HL-60/S4 treated with phorbol 12-myristate 13-acetate at 8.2 ng/mL for 4 days and 3 days (cell line): ENCODE data around the gene CWH43.
"Not testable (repeated sequence)": the region's sequence is repeated elsewhere in the genome, so short reads cannot be mapped to it uniquely, and the experiment has no call there.

Source experiments
- in situ Hi-C: fragments of 300-500 bp; cut with MboI; formaldehyde crosslinking; loops from 2 replicates; pipeline ENCODE4 v1.15.0; 2022; ENCODE audit warnings: low sequenced_read_pairs

CWH43 gene

GRCh38 chr4:49096215-49096614 lies 110.1 kb downstream of the CWH43 start:
- in situ Hi-C loops: not testable (repeated sequence)

GRCh38 chr4:49096627-49097026 lies 110.6 kb downstream of the CWH43 start:
- in situ Hi-C loops: not testable (repeated sequence)

GRCh38 chr4:49097071-49097470 lies 111.0 kb downstream of the CWH43 start:
- in situ Hi-C loops: not testable (repeated sequence)

GRCh38 chr4:49097505-49097904 lies 111.4 kb downstream of the CWH43 start:
- in situ Hi-C loops: not testable (repeated sequence)

- in situ Hi-C loops: not testable (repeated sequence)
Measured at GRCh38 chr4:49098034-49098759, 112.1 kb downstream of the CWH43 start.

GRCh38 chr4:49099831-49100444 lies 113.9 kb downstream of the CWH43 start:
- in situ Hi-C loops: not testable (repeated sequence)

- in situ Hi-C loops: not testable (repeated sequence)
Measured at GRCh38 chr4:49102344-49102898, 116.3 kb downstream of the CWH43 start.

DNA sequence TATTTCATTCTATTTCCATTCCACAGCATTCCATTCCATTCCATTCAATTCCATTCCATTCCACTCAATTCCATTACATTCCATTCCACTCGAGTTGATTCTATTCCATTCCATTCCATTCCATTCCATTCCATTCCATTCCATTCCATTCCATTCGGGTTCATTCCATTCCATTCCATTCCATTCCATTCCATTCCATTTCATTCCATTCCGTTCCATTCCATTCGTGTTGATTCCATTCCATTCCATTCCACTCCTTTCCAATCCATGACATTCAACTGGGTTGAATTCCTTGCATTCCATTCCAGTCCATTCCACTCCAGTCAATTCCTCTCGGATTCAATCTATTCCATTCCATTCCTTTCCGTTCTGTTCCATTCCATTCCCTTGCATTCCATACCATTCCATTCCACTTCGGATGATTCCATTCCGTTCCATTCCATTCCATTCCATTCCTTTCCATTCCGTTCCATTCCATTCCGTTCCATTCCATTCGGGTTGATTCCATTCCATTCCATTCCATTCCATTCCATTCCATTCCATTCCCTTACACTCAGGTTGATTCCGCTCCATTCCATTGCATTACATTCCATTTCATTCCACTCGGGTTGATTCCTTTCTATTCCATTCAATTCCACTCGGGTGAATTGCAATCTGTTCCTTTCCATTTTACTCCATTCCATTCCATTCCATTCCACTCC lies 117.5 kb downstream of the CWH43 start:
- in situ Hi-C loops: not testable (repeated sequence)

GRCh38 chr4:49104231-49104930 lies 118.3 kb downstream of the CWH43 start:
- in situ Hi-C loops: not testable (repeated sequence)

DNA sequence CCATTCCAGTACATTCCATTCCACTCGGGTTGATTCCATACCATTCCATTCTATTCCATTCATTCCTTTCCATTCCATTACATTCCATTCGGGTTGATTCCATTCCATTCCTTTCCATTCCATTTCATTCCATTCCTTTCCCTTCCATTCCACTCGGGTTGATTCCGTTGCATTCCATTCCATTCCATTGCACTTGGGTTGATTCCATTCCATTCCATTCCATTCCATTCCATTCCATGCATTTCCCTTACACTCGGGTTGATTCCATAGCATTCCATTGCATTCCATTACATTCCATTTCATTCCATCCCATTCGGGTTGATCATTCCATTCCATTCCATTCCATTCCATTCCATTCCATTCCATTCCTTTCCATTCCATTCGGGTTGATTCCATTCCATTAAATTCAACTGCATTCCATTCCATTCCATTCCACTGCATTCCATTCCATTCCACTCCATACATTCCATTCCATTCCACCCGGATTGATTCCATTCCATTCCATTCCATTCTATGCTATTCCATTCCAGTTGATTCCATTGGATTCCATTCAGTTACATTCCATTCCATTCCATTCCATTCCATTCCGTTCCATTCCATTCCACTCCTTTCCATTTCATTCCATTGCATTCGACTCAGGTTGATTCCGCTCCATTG lies 119.3 kb downstream of the CWH43 start:
- in situ Hi-C loops: not testable (repeated sequence)

- in situ Hi-C loops: not testable (repeated sequence)
Measured at GRCh38 chr4:49107262-49107661, 121.2 kb downstream of the CWH43 start.

DNA sequence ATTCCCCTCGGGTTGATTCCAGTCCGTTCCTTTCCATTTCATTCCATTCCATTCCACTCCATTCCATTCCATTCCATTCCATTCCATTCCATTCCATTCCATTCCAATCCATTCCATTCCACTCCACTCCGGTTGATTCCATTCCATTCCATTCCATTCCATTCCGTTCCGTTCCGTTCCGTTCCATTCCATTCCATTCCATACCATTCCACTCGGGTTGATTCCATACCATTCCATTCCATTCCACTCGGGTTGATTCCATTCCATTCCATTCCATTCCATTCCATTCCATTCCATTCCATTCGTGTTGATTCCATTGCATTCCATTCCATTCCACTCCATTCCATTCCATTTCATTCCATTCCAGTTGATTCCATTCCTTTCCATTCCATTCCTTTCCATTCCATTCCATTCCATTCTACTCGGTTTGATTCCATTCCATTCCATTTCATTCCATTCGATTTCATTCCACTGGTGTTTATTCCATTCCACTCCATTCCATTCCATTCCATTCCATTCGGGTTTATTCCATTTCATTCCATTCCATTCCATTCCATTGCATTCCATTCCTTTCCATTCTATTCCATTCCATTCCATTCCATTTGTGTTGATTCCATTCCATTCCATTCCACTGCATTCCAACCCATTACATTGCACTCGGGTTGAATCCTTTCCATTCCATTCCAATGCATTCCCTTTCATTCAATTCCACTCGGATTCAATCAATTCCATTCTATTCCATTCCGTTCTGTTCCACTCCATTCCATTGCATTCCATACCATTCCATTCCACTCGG lies 122.3 kb downstream of the CWH43 start:
- in situ Hi-C loops: not testable (repeated sequence)

DNA sequence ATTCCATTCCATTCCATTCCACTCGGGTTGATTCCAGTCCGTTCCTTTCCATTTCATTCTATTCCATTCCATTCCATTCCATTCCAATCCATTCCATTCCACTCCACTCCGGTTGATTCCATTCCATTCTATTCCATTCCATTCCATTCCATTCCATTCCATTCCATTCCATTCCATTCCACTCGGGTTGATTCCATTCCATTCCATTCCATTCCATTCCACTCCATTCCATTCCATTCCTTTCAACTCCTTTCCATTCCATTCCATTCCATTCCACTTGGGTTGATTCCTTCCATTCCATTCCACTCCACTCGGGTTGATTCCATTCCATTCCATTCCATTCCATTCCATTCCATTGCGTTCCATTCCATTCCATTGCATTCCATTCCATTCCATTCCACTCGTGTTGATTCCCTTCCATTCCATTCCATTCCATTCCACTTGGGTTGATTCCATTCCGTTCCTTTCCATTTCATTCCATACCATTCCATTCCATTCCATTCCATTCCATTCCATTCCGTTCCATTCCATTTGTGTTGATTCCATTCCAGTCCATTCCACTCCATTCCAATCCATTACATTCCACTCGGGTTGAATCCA lies 123.6 kb downstream of the CWH43 start:
- in situ Hi-C loops: not testable (repeated sequence)

GRCh38 chr4:49110579-49110978 lies 124.5 kb downstream of the CWH43 start:
- in situ Hi-C loops: not testable (repeated sequence)
